Measurements from ENCODE around the gene CDON. TPM values are rescaled to one million over a fixed set of nuclear protein-coding genes. Genes with fewer than 3 reads are reported as not detected.

CDON gene
- total and polyA plus RNA-seq, 2 of the 13 experiments (the other 11 are each of a cell fraction or from before 2014, with no cell fraction given): 9.6 to 12.8 TPM

GRCh38 chr11:126062679-126063506 is at the start of gene CDON (continued):
- no peak; the same call in 1 of the 2 replicates for TF ChIP-seq MIXL1 (CRISPR knock-in tag; IDR thresholded peaks at IDR 0.05)
- TF ChIP-seq ZFP41 (CRISPR knock-in tag; IDR thresholded peaks at IDR 0.05; ENCODE audit: borderline replicate concordance): no peak
- TF ChIP-seq POLR2G (IDR thresholded peaks at IDR 0.05; ENCODE audit: low read depth, low read length): no peak
- no peak for TF ChIP-seq CHD2 (IDR thresholded peaks at IDR 0.05; ENCODE audit: low read depth, low read length)
- TF ChIP-seq ZNF7 (CRISPR knock-in tag; IDR thresholded peaks at IDR 0.05): no peak
- TF ChIP-seq CBX1 (IDR thresholded peaks at IDR 0.05; ENCODE audit: low read depth): no peak
- 0 out of 2 replicates have a peak, but pooled peaks have one; percentile 20 for TF ChIP-seq SAFB2 (CRISPR knock-in tag; IDR thresholded peaks at IDR 0.05; ENCODE audit: borderline replicate concordance, low read depth)
- no peak for TF ChIP-seq ZNF547 (CRISPR knock-in tag; IDR thresholded peaks at IDR 0.05)
- TF ChIP-seq POLR2A (IDR thresholded peaks at IDR 0.05; ENCODE audit: insufficient read depth in 1 of 2, low read depth in 2 of 2, low read length in 2 of 2): peak in 1 of 2 experiments; percentile 71; a peak in 2 of 4 replicates
- peak; percentile 62 for TF ChIP-seq ARID5B (CRISPR knock-in tag; IDR thresholded peaks at IDR 0.05)
- TF ChIP-seq SMYD3 (CRISPR knock-in tag; IDR thresholded peaks at IDR 0.05): no peak
- TF ChIP-seq NFATC3 (CRISPR knock-in tag; IDR thresholded peaks at IDR 0.05): no peak
- TF ChIP-seq JUND (CRISPR knock-in tag; IDR thresholded peaks at IDR 0.05): no peak
- TF ChIP-seq, protein P1, sequence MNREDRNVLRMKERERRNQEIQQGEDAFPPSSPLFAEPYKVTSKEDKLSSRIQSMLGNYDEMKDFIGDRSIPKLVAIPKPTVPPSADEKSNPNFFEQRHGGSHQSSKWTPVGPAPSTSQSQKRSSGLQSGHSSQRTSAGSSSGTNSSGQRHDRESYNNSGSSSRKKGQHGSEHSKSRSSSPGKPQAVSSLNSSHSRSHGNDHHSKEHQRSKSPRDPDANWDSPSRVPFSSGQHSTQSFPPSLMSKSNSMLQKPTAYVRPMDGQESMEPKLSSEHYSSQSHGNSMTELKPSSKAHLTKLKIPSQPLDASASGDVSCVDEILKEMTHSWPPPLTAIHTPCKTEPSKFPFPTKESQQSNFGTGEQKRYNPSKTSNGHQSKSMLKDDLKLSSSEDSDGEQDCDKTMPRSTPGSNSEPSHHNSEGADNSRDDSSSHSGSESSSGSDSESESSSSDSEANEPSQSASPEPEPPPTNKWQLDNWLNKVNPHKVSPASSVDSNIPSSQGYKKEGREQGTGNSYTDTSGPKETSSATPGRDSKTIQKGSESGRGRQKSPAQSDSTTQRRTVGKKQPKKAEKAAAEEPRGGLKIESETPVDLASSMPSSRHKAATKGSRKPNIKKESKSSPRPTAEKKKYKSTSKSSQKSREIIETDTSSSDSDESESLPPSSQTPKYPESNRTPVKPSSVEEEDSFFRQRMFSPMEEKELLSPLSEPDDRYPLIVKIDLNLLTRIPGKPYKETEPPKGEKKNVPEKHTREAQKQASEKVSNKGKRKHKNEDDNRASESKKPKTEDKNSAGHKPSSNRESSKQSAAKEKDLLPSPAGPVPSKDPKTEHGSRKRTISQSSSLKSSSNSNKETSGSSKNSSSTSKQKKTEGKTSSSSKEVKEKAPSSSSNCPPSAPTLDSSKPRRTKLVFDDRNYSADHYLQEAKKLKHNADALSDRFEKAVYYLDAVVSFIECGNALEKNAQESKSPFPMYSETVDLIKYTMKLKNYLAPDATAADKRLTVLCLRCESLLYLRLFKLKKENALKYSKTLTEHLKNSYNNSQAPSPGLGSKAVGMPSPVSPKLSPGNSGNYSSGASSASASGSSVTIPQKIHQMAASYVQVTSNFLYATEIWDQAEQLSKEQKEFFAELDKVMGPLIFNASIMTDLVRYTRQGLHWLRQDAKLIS (CRISPR knock-in tag; IDR thresholded peaks at IDR 0.05): no peak
- TF ChIP-seq ZNF781 (CRISPR knock-in tag; IDR thresholded peaks at IDR 0.05; ENCODE audit: borderline replicate concordance, not compliant biosample characterization): no peak
- 0 out of 2 replicates have a peak, but pooled peaks have one; percentile 15 for TF ChIP-seq ZBTB33 (CRISPR knock-in tag; IDR thresholded peaks at IDR 0.05)
- TF ChIP-seq SMAD3 (CRISPR knock-in tag; IDR thresholded peaks at IDR 0.05): no peak
- no peak for TF ChIP-seq EHMT2 (IDR thresholded peaks at IDR 0.05; ENCODE audit: borderline replicate concordance, low read depth, low read length)
- TF ChIP-seq, protein P2, sequence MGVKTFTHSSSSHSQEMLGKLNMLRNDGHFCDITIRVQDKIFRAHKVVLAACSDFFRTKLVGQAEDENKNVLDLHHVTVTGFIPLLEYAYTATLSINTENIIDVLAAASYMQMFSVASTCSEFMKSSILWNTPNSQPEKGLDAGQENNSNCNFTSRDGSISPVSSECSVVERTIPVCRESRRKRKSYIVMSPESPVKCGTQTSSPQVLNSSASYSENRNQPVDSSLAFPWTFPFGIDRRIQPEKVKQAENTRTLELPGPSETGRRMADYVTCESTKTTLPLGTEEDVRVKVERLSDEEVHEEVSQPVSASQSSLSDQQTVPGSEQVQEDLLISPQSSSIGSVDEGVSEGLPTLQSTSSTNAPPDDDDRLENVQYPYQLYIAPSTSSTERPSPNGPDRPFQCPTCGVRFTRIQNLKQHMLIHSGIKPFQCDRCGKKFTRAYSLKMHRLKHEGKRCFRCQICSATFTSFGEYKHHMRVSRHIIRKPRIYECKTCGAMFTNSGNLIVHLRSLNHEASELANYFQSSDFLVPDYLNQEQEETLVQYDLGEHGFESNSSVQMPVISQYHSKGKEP (CRISPR knock-in tag; IDR thresholded peaks at IDR 0.05): no peak

Data from HepG2 (cell line).